GM18870 (cell line): ENCODE data around the gene NR6A1.

ENCODE experiments used
- ATAC-seq: cut with Tn5 transposase; IDR thresholded peaks from one replicate; pipeline ENCODE4 v1.9.1; 2021; ENCODE audit warnings: moderate library complexity; ENCODE audit not compliant: unreplicated experiment

NR6A1 gene

GRCh38 chr9:124695280-124695890, 75.7 kb downstream of the NR6A1 start:
- no peak for ATAC-seq

- ATAC-seq = no peak
Measured at GRCh38 chr9:124694414-124695279, 76.5 kb downstream of the NR6A1 start.

GRCh38 chr9:124693403-124693802, 77.7 kb downstream of the NR6A1 start:
- ATAC-seq = no peak

- ATAC-seq = no peak
Measured at GRCh38 chr9:124688238-124688904, 82.7 kb downstream of the NR6A1 start.

GRCh38 chr9:124686918-124687317, 84.2 kb downstream of the NR6A1 start:
- ATAC-seq = no peak

GRCh38 chr9:124685217-124685616, 85.9 kb downstream of the NR6A1 start:
- ATAC-seq = no peak

GRCh38 chr9:124684169-124684568, 86.9 kb downstream of the NR6A1 start:
- no peak for ATAC-seq

GRCh38 chr9:124683043-124683442, 88.1 kb downstream of the NR6A1 start:
- ATAC-seq = no peak

- no peak for ATAC-seq
Measured at GRCh38 chr9:124680714-124681390, 90.3 kb downstream of the NR6A1 start.

- ATAC-seq = no peak
Measured at GRCh38 chr9:124680049-124680448, 91.1 kb downstream of the NR6A1 start.

GRCh38 chr9:124676159-124676551, 95.0 kb downstream of the NR6A1 start:
- no peak for ATAC-seq

- no peak for ATAC-seq
Measured at GRCh38 chr9:124675261-124676158, 95.6 kb downstream of the NR6A1 start.

- no peak for ATAC-seq
Measured at GRCh38 chr9:124674651-124675050, 96.5 kb downstream of the NR6A1 start.

- no peak for ATAC-seq
Measured at GRCh38 chr9:124673063-124673462, 98.0 kb downstream of the NR6A1 start.

GRCh38 chr9:124671861-124672260, 99.2 kb downstream of the NR6A1 start:
- ATAC-seq = no peak

GRCh38 chr9:124666642-124667041, 104.5 kb downstream of the NR6A1 start:
- ATAC-seq = no peak

- ATAC-seq = no peak
Measured at GRCh38 chr9:124665391-124666058, 105.6 kb downstream of the NR6A1 start.

GRCh38 chr9:124664143-124664542, 107.0 kb downstream of the NR6A1 start:
- ATAC-seq = no peak

GRCh38 chr9:124663046-124663961, 107.8 kb downstream of the NR6A1 start:
- ATAC-seq = no peak
